Muscle of leg (tissue), 11 donors: ENCODE measurements around the gene SRSF4. TPM values are rescaled to one million over a fixed set of nuclear protein-coding genes. Genes with fewer than 3 reads are reported as not detected.

Experiments used
- DNase-seq: peaks from one replicate; pipeline ENCODE4 v3.0.0; 2013
- H3K27ac ChIP-seq: one replicate; pipeline ENCODE4 v1.5.1; 2013; ENCODE audit warnings: mild to moderate bottlenecking, low read length, control low read depth
- H3K27me3 ChIP-seq: one replicate; pipeline ENCODE4 v1.6.1; 2013; ENCODE audit warnings: low read length; ENCODE audit not compliant: control insufficient read depth, insufficient read depth
- H3K36me3 ChIP-seq: one replicate; pipeline ENCODE4 v1.6.1; 2013; ENCODE audit warnings: low read length; ENCODE audit not compliant: control insufficient read depth, insufficient read depth
- H3K4me1 ChIP-seq: one replicate; pipeline ENCODE4 v1.6.1; 2013; ENCODE audit warnings: low read length; ENCODE audit not compliant: control insufficient read depth, insufficient read depth
- H3K4me3 ChIP-seq: one replicate; pipeline ENCODE4 v1.5.1; 2013; ENCODE audit warnings: low read length, control low read depth
- H3K9me3 ChIP-seq: replicated peaks from 2 replicates; pipeline ENCODE4 v1.6.1; 2013; ENCODE audit warnings: low read depth, low read length; ENCODE audit not compliant: control insufficient read depth
- WGBS: methylation state at CpG from one replicate; pipeline ENCODE4 v1.1.5; 2013; ENCODE audit warnings: missing lambda C conversion rate; ENCODE audit not compliant: insufficient coverage; 5-methylcytosine and 5-hydroxymethylcytosine counted together
- polyA plus RNA-seq, 8 donors: library from polyadenylated mRNA; unstranded; fragments of 120-200 nt; gene quantifications; one replicate each; pipeline versions ENCODE4 v1.2.1 to v1.2.3, GENCODE V29; 2013; ENCODE audit warnings: inconsistent platforms in 1 of 8, low replicate concordance in 1 of 8; ENCODE audit not compliant: insufficient read length in 8 of 8, insufficient read depth in 1 of 8
- total RNA-seq: library from RNA; stranded (reverse); fragments of 120-200 nt; gene quantifications from one replicate; pipeline ENCODE4 v1.2.4, GENCODE V29; 2013

The SRSF4 gene
- total and polyA plus RNA-seq, 9 donors, result 29.8 to 78.3 (median 67.5) TPM

DNA sequence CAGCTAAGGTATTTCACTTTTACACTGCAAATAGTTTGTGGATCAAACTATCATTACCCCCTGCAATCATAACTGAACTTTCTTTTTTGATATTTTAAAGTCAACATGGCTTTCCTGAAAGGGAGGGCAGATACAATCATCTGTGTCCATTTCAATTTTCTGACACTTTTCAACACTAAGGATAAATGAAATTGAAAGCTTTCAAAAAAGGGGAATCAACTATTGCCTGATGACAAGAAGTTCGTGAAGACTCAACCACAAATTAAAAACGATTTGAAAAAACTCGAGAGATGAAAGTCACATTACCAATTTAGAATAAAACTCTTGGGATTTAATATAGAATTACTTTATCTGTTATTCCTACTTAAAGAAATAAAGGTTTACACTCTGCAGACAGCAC, 11.7 kb downstream of the SRSF4 start:
- no peak for DNase-seq
- Histone ChIP-seq H3K4me3 (no peak overlapping the region), H3K27me3 (no peaks in the 10 kb centered on the region), H3K4me1 (peaks cover 3% of the 10 kb centered on the region), H3K9me3 (no peaks in the 10 kb centered on the region), H3K27ac (no peak overlapping the region), H3K36me3 (peaks cover 27% of the 10 kb centered on the region)
- WGBS, result no CpG with 5 or more reads among the region's 3 CpGs

DNA sequence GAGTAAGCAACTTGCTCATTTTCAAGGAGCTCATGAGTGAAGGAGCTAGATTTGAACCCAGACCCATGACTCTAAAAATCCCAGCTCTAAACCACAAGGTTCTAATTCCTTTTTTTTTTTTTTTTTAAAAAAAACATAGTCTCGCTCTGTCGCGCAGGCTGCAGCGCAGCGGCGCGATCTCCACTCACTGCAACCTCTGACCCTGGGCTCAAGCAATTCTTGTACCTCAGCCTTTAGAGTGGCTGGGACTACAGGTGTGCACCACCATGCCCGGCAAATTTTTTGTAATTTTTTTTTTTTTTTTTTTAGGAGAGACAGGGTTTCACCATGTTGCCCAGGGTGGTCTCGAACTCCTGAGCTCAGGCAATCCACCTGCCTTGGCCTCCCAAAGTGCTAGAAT, 13.8 kb downstream of the SRSF4 start:
- Histone ChIP-seq H3K27ac (no peak overlapping the region), H3K36me3 (peaks cover 29% of the 10 kb centered on the region), H3K27me3 (no peaks in the 10 kb centered on the region), H3K9me3 (no peaks in the 10 kb centered on the region), H3K4me1 (peaks cover 3% of the 10 kb centered on the region), H3K4me3 (no peak overlapping the region)
- no peak for DNase-seq
- no CpG with 5 or more reads among the region's 9 CpGs for WGBS

DNA sequence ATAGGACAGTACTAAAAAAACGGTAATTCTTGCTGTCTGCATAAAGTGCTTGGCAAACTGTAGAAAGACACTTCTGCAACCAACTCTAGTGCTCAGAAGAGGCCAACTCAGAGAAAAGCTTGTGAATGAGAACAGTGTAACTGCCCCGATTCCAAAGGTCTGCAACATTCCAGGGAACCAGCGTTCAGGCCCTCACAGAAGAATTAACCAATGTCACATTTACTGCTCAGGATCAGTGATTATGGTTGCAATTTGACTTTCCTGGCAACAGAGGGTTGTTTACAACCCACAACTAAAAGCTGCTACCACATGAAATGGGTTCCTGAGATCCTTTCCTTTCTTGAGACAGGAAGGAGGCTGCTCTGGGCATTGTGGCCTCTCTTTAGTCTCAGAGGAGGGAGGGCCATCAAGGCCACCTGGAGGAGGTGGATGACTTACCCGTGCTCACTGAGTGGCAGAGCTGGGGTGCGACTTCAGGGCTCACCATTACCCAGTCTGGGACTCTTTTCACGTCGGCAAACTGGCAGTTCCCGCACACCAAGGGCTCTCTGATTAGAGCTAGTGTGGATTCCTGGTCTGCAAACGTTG, 15.3 kb downstream of the SRSF4 start:
- Histone ChIP-seq H3K36me3 (peaks cover 33% of the 10 kb centered on the region), H3K4me1 (peaks cover 7% of the 10 kb centered on the region)

DNA sequence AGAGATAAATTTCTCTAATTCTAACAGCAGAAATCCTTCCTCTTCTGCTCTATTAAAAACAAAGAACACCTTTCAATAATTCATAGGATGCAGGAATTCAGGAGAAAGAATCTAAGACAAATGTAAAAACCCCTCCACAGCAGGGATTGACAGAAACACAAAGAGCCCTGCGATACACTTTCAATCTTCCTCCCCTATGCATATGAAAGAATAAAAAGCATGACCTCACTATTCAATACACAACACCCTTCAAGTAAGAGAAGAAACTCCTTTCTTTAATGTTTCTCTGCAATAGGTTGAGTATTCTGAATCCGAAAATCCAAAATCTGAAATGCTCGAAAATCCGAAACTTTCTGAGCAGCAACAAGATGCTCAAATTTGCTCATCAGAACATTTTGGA, 17.1 kb downstream of the SRSF4 start:
- no peak overlapping the region for H3K27ac ChIP-seq
- no peak for DNase-seq
- peaks cover 4% of the 10 kb centered on the region for H3K4me1 ChIP-seq
- WGBS, result 100% methylated on average over 1 of the region's 4 CpGs
- H3K4me3 ChIP-seq, result no peak overlapping the region
- no peaks in the 10 kb centered on the region for H3K27me3 ChIP-seq
- H3K9me3 ChIP-seq, result no peaks in the 10 kb centered on the region
- H3K36me3 ChIP-seq, result peaks cover 40% of the 10 kb centered on the region

More for the DNA sequence above, 15.3 kb downstream of the SRSF4 start:
- no peak overlapping the region for H3K4me3 ChIP-seq
- DNase-seq, result no peak
- WGBS, result 11% methylated on average over 2 of the region's 9 CpGs
- H3K27ac ChIP-seq, result no peak overlapping the region
- H3K27me3 ChIP-seq, result no peaks in the 10 kb centered on the region
- no peaks in the 10 kb centered on the region for H3K9me3 ChIP-seq

DNA sequence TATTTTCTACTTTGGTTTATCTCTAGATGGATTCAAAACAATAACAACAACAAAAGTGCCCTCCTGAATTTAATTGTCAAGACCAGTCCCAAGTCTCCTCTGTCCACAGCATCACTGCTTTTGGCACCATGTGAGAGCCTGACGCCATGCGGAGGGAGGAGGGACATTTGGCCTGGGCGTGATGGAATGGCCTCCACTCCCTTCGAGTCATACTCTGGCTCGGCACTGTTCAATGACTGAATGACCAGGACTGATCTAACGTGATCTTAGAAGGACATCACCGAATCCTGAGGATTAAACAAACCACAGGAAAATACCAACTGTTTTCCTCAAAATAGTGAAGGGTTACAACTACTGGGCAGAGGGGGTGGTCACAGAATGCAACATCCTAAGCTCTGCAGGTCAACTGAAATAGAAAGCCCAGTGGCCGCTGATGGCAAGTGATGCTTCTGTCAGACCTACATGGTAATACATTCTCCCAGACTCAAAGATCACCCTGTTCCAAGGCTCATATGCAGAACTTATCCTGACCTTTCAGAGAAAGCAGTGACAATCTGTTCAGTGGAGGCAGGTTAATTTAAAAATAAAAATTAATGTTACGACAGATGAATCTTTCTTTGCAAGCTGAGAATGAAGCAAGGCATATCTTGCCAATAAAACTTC, 19.1 kb downstream of the SRSF4 start:
- peaks cover 4% of the 10 kb centered on the region for H3K4me1 ChIP-seq
- WGBS, result no CpG with 5 or more reads among the region's 9 CpGs
- H3K4me3 ChIP-seq, result no peak overlapping the region
- no peaks in the 10 kb centered on the region for H3K27me3 ChIP-seq
- no peaks in the 10 kb centered on the region for H3K9me3 ChIP-seq
- H3K27ac ChIP-seq, result no peak overlapping the region
- peaks cover 43% of the 10 kb centered on the region for H3K36me3 ChIP-seq
- DNase-seq, result peak; percentile 33

DNA sequence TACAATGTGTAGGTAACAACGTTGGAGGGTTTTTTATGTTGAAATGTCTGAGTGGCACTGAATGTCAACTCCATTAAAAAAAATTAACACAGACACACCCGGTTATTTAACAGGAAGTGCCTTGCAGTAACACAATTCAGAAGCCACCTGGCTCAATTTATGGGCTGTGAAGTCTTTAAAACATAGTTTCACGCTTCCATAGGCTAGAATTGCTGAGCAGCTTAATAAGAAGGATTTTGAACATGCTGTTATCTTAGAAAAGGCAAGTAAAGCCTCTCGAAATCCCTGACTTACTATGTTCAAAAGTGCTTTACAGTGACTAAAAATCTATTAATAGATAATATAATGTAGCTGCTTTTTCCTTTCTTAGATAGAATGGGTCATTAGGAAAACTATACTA, 19.7 kb downstream of the SRSF4 start:
- Histone ChIP-seq H3K4me1 (peaks cover 4% of the 10 kb centered on the region), H3K27ac (no peak overlapping the region), H3K4me3 (no peak overlapping the region), H3K27me3 (no peaks in the 10 kb centered on the region), H3K36me3 (peaks cover 47% of the 10 kb centered on the region), H3K9me3 (no peaks in the 10 kb centered on the region)
- DNase-seq, result no peak
- no CpG with 5 or more reads among the region's 4 CpGs for WGBS

DNA sequence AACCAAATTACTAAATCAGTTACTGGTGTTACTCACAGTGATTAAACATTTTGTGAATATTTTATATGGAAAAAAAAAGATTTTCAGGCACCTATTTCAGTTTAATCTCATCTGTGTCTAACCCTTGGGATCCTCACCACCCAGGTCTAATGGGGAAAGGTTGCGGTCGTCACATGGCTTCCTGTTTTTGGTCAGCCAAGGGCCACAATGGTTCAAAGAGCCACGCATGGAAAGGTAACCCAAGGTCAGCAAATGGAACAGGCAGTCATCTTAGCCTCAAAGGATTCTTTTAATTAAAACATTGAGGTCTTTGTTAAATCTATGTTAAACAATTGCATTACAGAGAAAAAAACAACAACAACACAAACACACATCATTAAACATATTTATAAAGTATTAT, 21.9 kb downstream of the SRSF4 start:
- Histone ChIP-seq H3K27me3 (no peaks in the 10 kb centered on the region), H3K4me3 (no peak overlapping the region), H3K4me1 (peaks cover 9% of the 10 kb centered on the region), H3K27ac (no peak overlapping the region), H3K36me3 (peaks cover 44% of the 10 kb centered on the region), H3K9me3 (no peaks in the 10 kb centered on the region)
- no CpG with 5 or more reads among the region's 3 CpGs for WGBS
- DNase-seq, result no peak

DNA sequence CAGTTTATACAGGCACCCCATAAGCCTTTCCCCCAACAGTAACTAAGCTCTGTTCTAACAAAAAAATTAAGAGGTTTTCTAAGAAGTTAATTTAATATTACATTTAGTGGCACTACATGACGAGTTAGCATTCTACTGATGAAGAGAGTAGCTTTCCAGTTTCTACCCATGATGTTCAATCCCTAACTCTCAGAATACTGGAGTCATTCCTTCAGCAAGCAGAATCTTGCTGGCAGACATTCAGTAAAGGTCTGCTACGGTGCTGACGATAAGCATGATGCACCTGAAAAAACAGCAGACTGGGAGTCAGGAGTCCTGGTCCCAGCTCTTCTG, 24.5 kb downstream of the SRSF4 start:
- H3K36me3 ChIP-seq, result peaks cover 64% of the 10 kb centered on the region
- no CpG with 5 or more reads among the region's 3 CpGs for WGBS
- no peak overlapping the region for H3K4me3 ChIP-seq
- H3K27ac ChIP-seq, result peak overlapping the region; percentile 65
- peaks cover 5% of the 10 kb centered on the region for H3K4me1 ChIP-seq
- no peaks in the 10 kb centered on the region for H3K27me3 ChIP-seq
- DNase-seq, result no peak
- no peaks in the 10 kb centered on the region for H3K9me3 ChIP-seq

DNA sequence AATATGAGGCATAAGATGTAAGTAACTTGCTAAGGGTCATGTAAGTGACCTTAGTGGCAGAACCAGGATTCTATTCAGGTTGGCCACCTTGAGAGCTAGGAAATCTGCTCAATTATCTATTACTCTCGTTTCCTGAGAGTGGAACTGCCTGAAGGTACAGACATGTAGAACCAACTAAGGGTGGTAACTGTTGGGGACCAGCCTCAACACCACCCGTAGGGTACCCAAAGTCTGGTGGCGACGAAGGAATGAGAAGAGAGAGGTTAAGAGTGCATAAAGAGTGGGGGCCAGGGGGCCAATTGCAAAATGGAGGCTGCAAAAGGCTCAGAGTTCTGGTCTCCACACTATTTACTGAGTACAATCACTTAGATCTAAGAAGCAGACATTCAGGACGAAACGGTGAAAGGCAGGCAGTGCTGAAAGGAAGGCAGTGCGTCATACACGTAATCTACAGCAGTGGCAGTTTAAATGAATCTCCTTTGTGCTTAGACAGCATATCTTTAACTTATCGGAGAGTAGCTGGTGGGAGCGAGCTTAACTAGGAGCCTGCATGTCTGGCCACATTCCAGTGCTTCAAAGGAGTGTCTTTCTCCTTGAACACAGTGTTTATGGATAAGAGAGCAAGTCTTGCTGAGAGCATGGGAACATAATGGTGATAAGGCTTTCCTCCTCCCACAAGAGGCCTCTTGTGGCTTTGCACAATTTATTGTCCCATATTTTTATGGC, 25.0 kb downstream of the SRSF4 start:
- H3K27me3 ChIP-seq, result no peaks in the 10 kb centered on the region
- peak; percentile 52 for DNase-seq
- H3K9me3 ChIP-seq, result no peaks in the 10 kb centered on the region
- peak overlapping the region; percentile 65 for H3K27ac ChIP-seq
- WGBS, result 8% methylated on average over 2 of the region's 10 CpGs
- peaks cover 67% of the 10 kb centered on the region for H3K36me3 ChIP-seq
- H3K4me3 ChIP-seq, result no peak overlapping the region
- peaks cover 5% of the 10 kb centered on the region for H3K4me1 ChIP-seq

DNA sequence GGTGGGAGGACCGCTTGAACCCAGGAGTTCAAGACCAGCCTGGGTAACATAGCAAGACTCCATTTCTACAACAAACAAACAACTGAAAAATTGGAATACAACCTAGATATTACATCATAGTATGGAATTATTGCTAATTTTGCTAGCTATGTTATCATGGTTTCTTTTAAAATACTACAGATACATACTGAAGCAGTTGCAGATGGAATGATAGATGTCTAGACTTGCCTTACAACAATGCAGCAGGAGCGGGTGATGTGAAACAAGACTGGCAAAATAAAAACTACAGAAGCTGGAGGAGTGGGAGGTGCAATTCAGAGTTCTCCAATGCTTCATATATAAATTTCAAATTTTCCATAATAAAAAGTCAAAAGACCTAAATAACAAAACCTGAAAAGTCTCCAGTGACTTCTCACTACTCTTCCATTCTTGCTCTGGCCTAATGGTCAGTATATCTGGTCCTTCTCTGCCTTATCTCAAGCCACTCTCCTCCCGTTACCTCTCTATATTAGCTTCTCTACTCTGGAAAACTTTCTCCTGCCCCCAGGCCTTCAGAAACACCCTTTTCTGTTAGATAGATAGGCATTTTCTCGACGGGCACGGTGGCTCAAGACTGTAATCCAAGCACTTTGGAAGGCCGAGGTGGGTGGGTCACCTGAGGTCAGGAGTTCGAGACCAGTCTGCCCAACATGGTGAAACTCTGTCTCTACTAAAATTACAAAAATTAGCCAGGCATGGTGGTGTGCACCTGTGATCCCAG, 29.5 kb downstream of the SRSF4 start:
- WGBS, result 93% methylated on average over 4 of the region's 8 CpGs
- no peak for DNase-seq
- H3K4me3 ChIP-seq, result no peak overlapping the region

More for the DNA sequence above, 29.5 kb downstream of the SRSF4 start:
- Histone ChIP-seq H3K36me3 (peaks cover 80% of the 10 kb centered on the region), H3K27me3 (no peaks in the 10 kb centered on the region), H3K27ac (no peak overlapping the region), H3K4me1 (peaks cover 5% of the 10 kb centered on the region), H3K9me3 (no peaks in the 10 kb centered on the region)
